ENCODE data around the gene PRDM13.

- TF ChIP-seq EZH2 (IDR thresholded peaks at IDR 0.05; ENCODE audit: insufficient read depth, poor library complexity, severe bottlenecking) (no peak), EZH2phosphoT487 (IDR thresholded peaks at IDR 0.05; ENCODE audit: insufficient read depth, low read depth) (no peak)
Measured at GRCh38 chr6:99589290-99589672, 17.4 kb upstream of the PRDM13 start.

Data from GM23248 (cell line).